Esophagus muscularis mucosa (tissue), 4 donors: ENCODE data around the gene DIO2. TPM values are rescaled to one million over a fixed set of nuclear protein-coding genes. Genes with fewer than 3 reads are reported as not detected.

Experiments used
- DNase-seq: peaks from one replicate; pipeline ENCODE4 v3.0.0-alpha.2; 2017; ENCODE audit errors: extremely low spot score
- H3K27ac ChIP-seq, 4 donors: fragments of 200-600 bp; sonication (generic); replicated peaks in 1 of 4; 1 replicate in 3 of 4; 2 replicates in 1 of 4; pipeline ENCODE4 v1.5.1; 2016 to 2019; ENCODE audit warnings: mild to moderate bottlenecking in 1 of 4
- H3K27me3 ChIP-seq, 4 donors: fragments of 200-600 bp; sonication (generic); one replicate each; pipeline versions ENCODE4 v1.5.1 to v1.6.0; 2016 to 2019
- H3K36me3 ChIP-seq, 4 donors: fragments of 200-600 bp; sonication (generic); one replicate each; pipeline ENCODE4 v1.5.1; 2016 to 2019
- H3K4me1 ChIP-seq, 4 donors: fragments of 200-600 bp; sonication (generic); one replicate each; pipeline ENCODE4 v1.5.1; 2016 to 2019
- H3K4me3 ChIP-seq, 4 donors: fragments of 200-600 bp; sonication (generic); 1 replicate in 2 of 4; 2 replicates in 2 of 4; pipeline ENCODE4 v1.5.1; 2016 to 2019; ENCODE audit warnings: mild to moderate bottlenecking in 4 of 4, moderate library complexity in 1 of 4
- H3K9me3 ChIP-seq, 4 donors: fragments of 200-600 bp; sonication (generic); 1 replicate in 3 of 4; 2 replicates in 1 of 4; pipeline ENCODE4 v1.5.1; 2016 to 2019
- CTCF ChIP-seq, 3 experiments: fragments of 200-600 bp in 2 of 3; fragments of 450-650 bp in 1 of 3; sonication (generic) in 2 of 3; IDR thresholded peaks; one replicate each; pipeline ENCODE4 v1.5.1; 2017 to 2019; ENCODE audit warnings: antibody characterized with exemption in 3 of 3, mild to moderate bottlenecking in 2 of 3, moderate library complexity in 1 of 3
- EP300 ChIP-seq: sonication (generic); formaldehyde crosslinking; IDR thresholded peaks from one replicate; pipeline ENCODE4 v1.6.1; 2017; ENCODE audit warnings: antibody characterized with exemption
- POLR2A ChIP-seq: fragments of 450-650 bp; IDR thresholded peaks from one replicate; pipeline ENCODE4 v1.6.1; 2017; ENCODE audit warnings: antibody characterized with exemption, moderate library complexity, mild to moderate bottlenecking, low read depth
- POLR2AphosphoS5 ChIP-seq, 2 donors: sonication (generic); formaldehyde crosslinking; IDR thresholded peaks; one replicate each; pipeline ENCODE4 v1.6.1; 2017; ENCODE audit warnings: antibody characterized with exemption in 2 of 2
- WGBS: methylation state at CpG from one replicate; pipeline ENCODE4 v1.1.5; 2018; 5-methylcytosine and 5-hydroxymethylcytosine counted together
- intact Hi-C: fragments of 100-400 bp; cut with DNase I; formaldehyde crosslinking; loops from one replicate; pipeline ENCODE4 v1.15.1; 2023
- total RNA-seq, 4 donors: library from RNA; depleted of rRNA; stranded (reverse); fragments of >200 nt; gene quantifications; one replicate each; pipeline versions ENCODE4 v1.1.0 to v1.2.1, GENCODE V29; 2016

The DIO2 gene
- total RNA-seq, 4 donors from 2014 or later: 11.6 to 31.5 (median 23.0) TPM

- no peak for DNase-seq
- Histone ChIP-seq H3K27me3 (no peaks in the 10 kb centered on the region), H3K4me3 (no peak overlapping the region), H3K9me3 (peaks cover 0 to 19% (median 12%) of the 10 kb centered on the region in 4 donors), H3K4me1 (no peaks in the 10 kb centered on the region), H3K36me3 (no peaks in the 10 kb centered on the region), H3K27ac (no peak overlapping the region)
- TF ChIP-seq POLR2AphosphoS5 (IDR thresholded peaks at IDR 0.05): no peak
- no peak for TF ChIP-seq CTCF (IDR thresholded peaks at IDR 0.05)
- no peak for TF ChIP-seq EP300
- TF ChIP-seq POLR2A: no peak
- intact Hi-C loops: no loop called here
- WGBS: 87% methylated on average over 2 of the region's 2 CpGs
Observed at GRCh38 chr14:80231702-80232101, 20.4 kb upstream of the DIO2 start.

- TF ChIP-seq EP300 (no peak), CTCF (IDR thresholded peaks at IDR 0.05) (no peak), POLR2AphosphoS5 (IDR thresholded peaks at IDR 0.05) (no peak), POLR2A (no peak)
- no peak overlapping the region for H3K27ac ChIP-seq
- intact Hi-C loops: no loop called here
- H3K9me3 ChIP-seq: peaks cover 0 to 8% (median 2%) of the 10 kb centered on the region in 4 donors
- WGBS: 82% methylated on average over 3 of the region's 3 CpGs
- H3K27me3 ChIP-seq: no peaks in the 10 kb centered on the region
- no peaks in the 10 kb centered on the region for H3K4me1 ChIP-seq
- no peak for DNase-seq
- no peaks in the 10 kb centered on the region for H3K36me3 ChIP-seq
- H3K4me3 ChIP-seq: no peak overlapping the region
Observed at GRCh38 chr14:80223696-80224465, 12.6 kb upstream of the DIO2 start.

DNA sequence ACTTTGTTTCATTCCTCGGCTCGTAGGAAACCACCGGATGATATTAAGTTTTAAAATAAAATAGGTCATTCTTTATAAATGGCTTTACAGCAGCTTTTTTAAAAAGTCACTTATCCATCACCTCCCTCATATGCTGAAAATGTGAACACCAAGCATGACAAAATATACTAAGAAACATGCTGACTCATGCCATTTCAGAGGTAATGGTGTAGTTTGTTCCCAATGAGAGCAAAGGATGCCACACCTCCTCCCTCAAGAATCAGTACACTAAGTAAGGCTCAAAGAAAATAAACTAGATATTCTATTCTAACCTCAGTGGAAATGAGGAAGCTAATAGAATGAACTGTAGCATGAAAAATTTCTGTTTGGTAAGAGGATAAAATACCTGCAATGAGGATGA, 5.5 kb upstream of the DIO2 start:
- no peak for DNase-seq
- TF ChIP-seq POLR2A (no peak), POLR2AphosphoS5 (IDR thresholded peaks at IDR 0.05) (no peak), CTCF (IDR thresholded peaks at IDR 0.05) (no peak), EP300 (no peak)
- intact Hi-C loops: no loop called here
- Histone ChIP-seq H3K27me3 (no peaks in the 10 kb centered on the region), H3K27ac (no peak overlapping the region), H3K9me3 (no peaks in the 10 kb centered on the region), H3K4me3 (no peak overlapping the region), H3K36me3 (no peaks in the 10 kb centered on the region), H3K4me1 (peaks cover 0 to 6% (median 2%) of the 10 kb centered on the region in 4 donors)
- WGBS: 86% methylated on average over 3 of the region's 3 CpGs

- peak overlapping the region in 1 of 4 donors; percentile 2 for H3K27ac ChIP-seq
Observed at GRCh38 chr14:80215756-80216581, 4.7 kb upstream of the DIO2 start.

GRCh38 chr14:80215081-80215480, 3.8 kb upstream of the DIO2 start:
- no peaks in the 10 kb centered on the region for H3K36me3 ChIP-seq
- 88% methylated on average over 4 of the region's 4 CpGs for WGBS
- intact Hi-C loops: no loop called here
- peaks cover 0 to 5% (median 0%) of the 10 kb centered on the region in 4 donors for H3K27me3 ChIP-seq
- H3K27ac ChIP-seq: peak overlapping the region in 1 of 4 donors; percentile 2
- no peak for DNase-seq
- no peaks in the 10 kb centered on the region for H3K9me3 ChIP-seq
- no peak for TF ChIP-seq EP300
- TF ChIP-seq POLR2AphosphoS5 (IDR thresholded peaks at IDR 0.05): no peak
- TF ChIP-seq CTCF (IDR thresholded peaks at IDR 0.05): no peak
- TF ChIP-seq POLR2A: no peak
- no peak overlapping the region for H3K4me3 ChIP-seq
- peaks cover 0 to 13% (median 6%) of the 10 kb centered on the region in 4 donors for H3K4me1 ChIP-seq

More at GRCh38 chr14:80215756-80216581, 4.7 kb upstream of the DIO2 start:
- Histone ChIP-seq H3K4me1 (peaks cover 0 to 10% (median 5%) of the 10 kb centered on the region in 4 donors), H3K27me3 (peaks cover 0 to 3% (median 0%) of the 10 kb centered on the region in 4 donors), H3K9me3 (no peaks in the 10 kb centered on the region), H3K36me3 (no peaks in the 10 kb centered on the region), H3K4me3 (no peak overlapping the region)
- DNase-seq: no peak
- intact Hi-C loops: no loop called here
- TF ChIP-seq EP300 (no peak), POLR2AphosphoS5 (IDR thresholded peaks at IDR 0.05) (no peak), POLR2A (no peak)
- 63% methylated on average over 10 of the region's 10 CpGs for WGBS
